Ishikawa (cell line): ENCODE data around the gene MINDY3.

Experiments used
- CEBPB ChIP-seq: IDR thresholded peaks from 2 replicates; pipeline ENCODE4 v1.6.1; 2012
- CREB1 ChIP-seq: IDR thresholded peaks from 2 replicates; pipeline ENCODE4 v1.6.1; 2012; ENCODE audit warnings: low read depth
- EGR1 ChIP-seq: IDR thresholded peaks from 2 replicates; pipeline ENCODE4 v1.6.1; 2012
- EP300 ChIP-seq: IDR thresholded peaks from 2 replicates; pipeline ENCODE4 v1.6.1; 2012; ENCODE audit warnings: borderline replicate concordance
- FOXM1 ChIP-seq: IDR thresholded peaks from 2 replicates; pipeline ENCODE4 v1.6.1; 2012; ENCODE audit warnings: low read depth, borderline replicate concordance
- NFIC ChIP-seq: IDR thresholded peaks from 2 replicates; pipeline ENCODE4 v1.6.1; 2012
- RAD21 ChIP-seq: IDR thresholded peaks from 2 replicates; pipeline ENCODE4 v1.6.1; 2012; ENCODE audit warnings: low read depth
- TAF1 ChIP-seq: IDR thresholded peaks from 2 replicates; pipeline ENCODE4 v1.6.1; 2012; ENCODE audit warnings: low read depth, mild to moderate bottlenecking
- TCF12 ChIP-seq: IDR thresholded peaks from 2 replicates; pipeline ENCODE4 v1.6.1; 2012; ENCODE audit warnings: low read depth
- TEAD4 ChIP-seq: IDR thresholded peaks from 2 replicates; pipeline ENCODE4 v1.6.1; 2012
- YY1 ChIP-seq: IDR thresholded peaks from 2 replicates; pipeline ENCODE4 v1.6.1; 2012; ENCODE audit warnings: low read depth
- ZBTB7A ChIP-seq: IDR thresholded peaks from 2 replicates; pipeline ENCODE4 v1.6.1; 2012; ENCODE audit warnings: low read depth
- TF ChIP-seq, protein P1 (sequence below): IDR thresholded peaks from 2 replicates; pipeline ENCODE4 v1.6.1; 2012
- TF ChIP-seq, protein P2 (sequence below): IDR thresholded peaks from 2 replicates; pipeline ENCODE4 v1.6.1; 2012; ENCODE audit warnings: low read depth, mild to moderate bottlenecking
- TF ChIP-seq, protein P3 (sequence below): IDR thresholded peaks from 2 replicates; pipeline ENCODE4 v1.6.1; 2012

Gene MINDY3

DNA sequence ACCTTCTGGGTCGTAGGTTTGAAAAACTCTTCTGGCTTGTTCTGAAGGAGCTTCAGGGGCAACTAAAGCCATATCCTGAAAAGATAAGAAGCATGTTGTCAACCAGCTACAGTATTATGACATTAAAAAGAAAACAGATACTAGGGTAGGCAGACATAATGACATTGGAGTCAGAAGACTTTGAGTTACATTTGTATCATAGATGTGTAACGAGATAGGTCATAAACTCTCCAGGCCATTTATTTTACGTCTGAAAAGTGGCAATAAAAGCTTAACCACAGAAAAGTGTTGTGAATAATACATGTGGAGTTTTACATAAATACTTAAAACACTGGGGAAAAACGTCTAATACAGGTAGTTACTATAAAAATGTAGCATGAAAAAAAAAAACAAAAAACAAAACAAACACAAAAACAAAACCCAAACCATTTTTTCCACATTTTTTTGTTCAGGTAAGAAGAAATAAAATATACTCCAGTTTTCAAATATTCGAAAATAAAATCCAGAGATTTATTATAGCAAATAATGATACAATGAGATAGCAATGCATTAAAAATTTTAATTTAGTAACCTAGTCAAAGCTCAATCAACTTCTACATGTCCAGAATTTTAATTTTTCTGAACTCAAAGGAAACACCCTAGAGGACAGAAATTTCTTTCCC lies 64.1 kb downstream of the MINDY3 start:
- no peak for TF ChIP-seq CREB1
- TF ChIP-seq TAF1 = no peak
- TF ChIP-seq NFIC = no peak
- no peak for TF ChIP-seq ZBTB7A
- no peak for TF ChIP-seq TCF12
- TF ChIP-seq EP300 = no peak
- TF ChIP-seq, protein P1, sequence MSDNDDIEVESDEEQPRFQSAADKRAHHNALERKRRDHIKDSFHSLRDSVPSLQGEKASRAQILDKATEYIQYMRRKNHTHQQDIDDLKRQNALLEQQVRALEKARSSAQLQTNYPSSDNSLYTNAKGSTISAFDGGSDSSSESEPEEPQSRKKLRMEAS = no peak
- TF ChIP-seq, protein P2, sequence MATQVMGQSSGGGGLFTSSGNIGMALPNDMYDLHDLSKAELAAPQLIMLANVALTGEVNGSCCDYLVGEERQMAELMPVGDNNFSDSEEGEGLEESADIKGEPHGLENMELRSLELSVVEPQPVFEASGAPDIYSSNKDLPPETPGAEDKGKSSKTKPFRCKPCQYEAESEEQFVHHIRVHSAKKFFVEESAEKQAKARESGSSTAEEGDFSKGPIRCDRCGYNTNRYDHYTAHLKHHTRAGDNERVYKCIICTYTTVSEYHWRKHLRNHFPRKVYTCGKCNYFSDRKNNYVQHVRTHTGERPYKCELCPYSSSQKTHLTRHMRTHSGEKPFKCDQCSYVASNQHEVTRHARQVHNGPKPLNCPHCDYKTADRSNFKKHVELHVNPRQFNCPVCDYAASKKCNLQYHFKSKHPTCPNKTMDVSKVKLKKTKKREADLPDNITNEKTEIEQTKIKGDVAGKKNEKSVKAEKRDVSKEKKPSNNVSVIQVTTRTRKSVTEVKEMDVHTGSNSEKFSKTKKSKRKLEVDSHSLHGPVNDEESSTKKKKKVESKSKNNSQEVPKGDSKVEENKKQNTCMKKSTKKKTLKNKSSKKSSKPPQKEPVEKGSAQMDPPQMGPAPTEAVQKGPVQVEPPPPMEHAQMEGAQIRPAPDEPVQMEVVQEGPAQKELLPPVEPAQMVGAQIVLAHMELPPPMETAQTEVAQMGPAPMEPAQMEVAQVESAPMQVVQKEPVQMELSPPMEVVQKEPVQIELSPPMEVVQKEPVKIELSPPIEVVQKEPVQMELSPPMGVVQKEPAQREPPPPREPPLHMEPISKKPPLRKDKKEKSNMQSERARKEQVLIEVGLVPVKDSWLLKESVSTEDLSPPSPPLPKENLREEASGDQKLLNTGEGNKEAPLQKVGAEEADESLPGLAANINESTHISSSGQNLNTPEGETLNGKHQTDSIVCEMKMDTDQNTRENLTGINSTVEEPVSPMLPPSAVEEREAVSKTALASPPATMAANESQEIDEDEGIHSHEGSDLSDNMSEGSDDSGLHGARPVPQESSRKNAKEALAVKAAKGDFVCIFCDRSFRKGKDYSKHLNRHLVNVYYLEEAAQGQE = no peak
- no peak for TF ChIP-seq FOXM1
- no peak for TF ChIP-seq TEAD4
- no peak for TF ChIP-seq EGR1
- no peak for TF ChIP-seq RAD21
- no peak for TF ChIP-seq CEBPB
- TF ChIP-seq YY1 = no peak
- TF ChIP-seq, protein P3, sequence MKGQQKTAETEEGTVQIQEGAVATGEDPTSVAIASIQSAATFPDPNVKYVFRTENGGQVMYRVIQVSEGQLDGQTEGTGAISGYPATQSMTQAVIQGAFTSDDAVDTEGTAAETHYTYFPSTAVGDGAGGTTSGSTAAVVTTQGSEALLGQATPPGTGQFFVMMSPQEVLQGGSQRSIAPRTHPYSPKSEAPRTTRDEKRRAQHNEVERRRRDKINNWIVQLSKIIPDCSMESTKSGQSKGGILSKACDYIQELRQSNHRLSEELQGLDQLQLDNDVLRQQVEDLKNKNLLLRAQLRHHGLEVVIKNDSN = no peak

DNA sequence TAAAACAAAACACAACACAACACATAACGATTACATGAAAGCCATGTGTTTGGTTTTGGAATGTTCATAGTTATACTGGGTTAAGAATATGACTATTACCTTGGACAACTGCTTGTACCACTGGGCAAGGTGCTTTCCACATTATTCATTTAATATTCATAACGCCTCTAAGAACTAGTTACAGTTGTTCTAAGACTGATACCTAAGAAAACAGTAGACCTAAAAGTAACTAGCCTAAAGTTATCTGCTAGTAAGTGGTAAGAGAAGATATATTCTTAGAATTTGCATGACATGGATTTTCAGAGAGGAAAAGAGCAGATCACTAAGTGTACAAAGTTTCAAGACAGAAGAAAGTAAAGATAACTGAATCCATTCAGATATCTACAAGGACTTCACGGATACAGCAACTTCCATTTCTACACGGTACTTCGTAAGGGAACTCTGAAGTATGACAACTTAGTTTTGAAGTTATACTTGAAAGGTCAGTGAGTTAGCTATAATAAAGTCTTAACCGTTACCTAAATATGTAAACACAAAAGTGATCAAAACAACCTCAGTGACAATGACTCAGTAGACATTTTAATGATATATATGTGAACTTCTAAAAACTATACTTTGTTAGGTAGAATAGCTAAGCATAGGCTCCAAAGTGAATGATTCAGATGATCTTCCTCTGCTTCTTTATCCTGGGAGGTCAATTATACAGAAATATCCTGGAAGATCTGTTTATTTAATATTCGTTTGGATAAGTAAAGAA lies 65.1 kb downstream of the MINDY3 start:
- TF ChIP-seq, protein P3 = no peak
- TF ChIP-seq NFIC = no peak
- TF ChIP-seq, protein P1 = no peak
- no peak for TF ChIP-seq TEAD4
- no peak for TF ChIP-seq EP300
- TF ChIP-seq FOXM1 = no peak
- no peak for TF ChIP-seq TAF1

DNA sequence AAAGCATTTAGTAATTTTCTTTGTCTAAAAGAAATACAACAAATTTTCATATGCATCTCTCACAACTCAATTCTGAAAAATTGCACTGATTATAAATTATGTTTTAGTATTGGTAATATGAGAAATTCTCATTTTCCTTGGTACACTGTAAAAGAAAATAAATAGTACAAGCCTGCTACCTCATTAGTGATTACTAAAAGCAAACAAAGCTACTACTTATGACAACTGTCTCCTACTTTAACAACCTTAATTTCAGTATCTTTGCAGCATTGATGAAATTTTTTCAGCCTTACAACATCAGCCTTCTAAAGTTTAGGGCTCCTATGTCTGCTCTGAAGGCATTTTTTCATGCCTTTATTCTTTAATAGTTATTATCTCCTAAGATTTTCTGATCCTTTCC lies 65.7 kb downstream of the MINDY3 start:
- TF ChIP-seq EGR1 = no peak
- TF ChIP-seq, protein P1 = no peak
- TF ChIP-seq, protein P3 = no peak
- TF ChIP-seq FOXM1 = no peak
- TF ChIP-seq EP300 = no peak
- no peak for TF ChIP-seq CEBPB
- no peak for TF ChIP-seq CREB1
- TF ChIP-seq, protein P2 = no peak
- no peak for TF ChIP-seq ZBTB7A
- TF ChIP-seq RAD21 = no peak
- no peak for TF ChIP-seq NFIC
- no peak for TF ChIP-seq TAF1
- no peak for TF ChIP-seq TCF12

DNA sequence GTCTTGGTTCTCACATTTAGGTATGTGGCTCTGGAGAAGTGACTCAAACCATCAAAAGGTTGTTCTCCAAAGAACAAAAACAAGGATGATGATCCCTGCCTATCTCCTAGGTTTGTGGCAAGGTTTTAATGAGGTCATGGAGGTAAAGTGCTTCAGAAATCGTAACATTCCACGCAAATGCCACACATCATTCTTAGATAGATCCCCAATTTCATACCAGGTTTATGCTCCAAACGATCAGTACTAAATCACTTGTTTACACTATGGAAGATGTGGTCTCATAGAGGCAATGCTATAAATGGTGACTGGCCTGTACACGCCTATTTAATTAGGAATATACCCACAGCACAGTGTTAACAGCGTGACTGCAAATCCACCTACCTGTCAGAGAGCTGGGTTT lies 66.6 kb downstream of the MINDY3 start:
- TF ChIP-seq ZBTB7A (no peak), RAD21 (no peak), TAF1 (no peak), EGR1 (no peak), FOXM1 (no peak), TCF12 (no peak), NFIC (no peak), CEBPB (no peak), EP300 (no peak), TEAD4 (no peak), YY1 (no peak), CREB1 (no peak)
- TF ChIP-seq, protein P2 = no peak
- TF ChIP-seq, protein P1 = no peak
- TF ChIP-seq, protein P3 = no peak
